ENCODE data around the gene PLSCR5. TPM values are rescaled to one million over a fixed set of nuclear protein-coding genes. Genes with fewer than 3 reads are reported as not detected.

PLSCR5 gene
- total RNA-seq, 1 donor from 2014 or later = not detected

DNA sequence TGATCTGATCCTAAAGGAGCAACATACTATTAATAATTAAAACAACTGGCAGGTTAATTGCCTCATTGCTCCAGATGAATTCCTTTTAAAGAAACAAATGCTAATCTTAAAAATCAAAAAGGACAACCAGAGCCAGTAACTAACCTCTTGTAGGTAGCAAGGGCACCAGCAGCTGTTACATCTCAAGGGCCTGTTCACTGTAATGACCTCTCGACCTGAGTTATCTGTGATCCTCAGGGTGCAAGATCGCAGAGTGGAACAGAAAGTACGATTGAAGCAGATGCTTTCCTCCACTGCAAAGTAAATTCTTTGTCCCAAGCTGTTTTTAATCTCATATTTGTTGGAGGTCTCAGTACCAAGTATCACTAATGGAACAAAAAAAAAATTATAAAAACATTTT lies 11.4 kb downstream of the PLSCR5 start:
- intact Hi-C loops (cut with micrococcal nuclease) = no loop called here
- DNase-seq = no peak
- ATAC-seq = no peak

DNA sequence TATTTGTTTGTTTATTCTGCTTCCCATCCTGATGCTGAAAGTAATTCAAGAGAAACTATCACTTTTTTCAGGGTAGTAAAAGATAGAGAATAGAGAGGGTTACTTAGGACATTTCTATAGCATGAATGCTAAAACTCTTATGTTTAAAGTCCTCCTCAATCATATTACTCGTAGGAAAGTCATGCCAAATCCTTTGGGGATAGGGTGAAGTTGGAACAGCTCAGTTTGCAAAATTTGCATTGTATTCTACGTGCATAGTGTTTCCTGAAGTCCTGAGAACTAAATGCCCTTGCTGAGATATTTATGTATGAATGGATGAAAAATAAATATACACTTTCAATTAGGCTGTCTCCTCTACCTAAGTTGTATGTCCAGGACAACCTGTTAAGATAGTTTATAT lies 14.6 kb downstream of the PLSCR5 start:
- intact Hi-C loops (cut with micrococcal nuclease) = no loop called here
- DNase-seq (no peak), ATAC-seq (no peak)

DNA sequence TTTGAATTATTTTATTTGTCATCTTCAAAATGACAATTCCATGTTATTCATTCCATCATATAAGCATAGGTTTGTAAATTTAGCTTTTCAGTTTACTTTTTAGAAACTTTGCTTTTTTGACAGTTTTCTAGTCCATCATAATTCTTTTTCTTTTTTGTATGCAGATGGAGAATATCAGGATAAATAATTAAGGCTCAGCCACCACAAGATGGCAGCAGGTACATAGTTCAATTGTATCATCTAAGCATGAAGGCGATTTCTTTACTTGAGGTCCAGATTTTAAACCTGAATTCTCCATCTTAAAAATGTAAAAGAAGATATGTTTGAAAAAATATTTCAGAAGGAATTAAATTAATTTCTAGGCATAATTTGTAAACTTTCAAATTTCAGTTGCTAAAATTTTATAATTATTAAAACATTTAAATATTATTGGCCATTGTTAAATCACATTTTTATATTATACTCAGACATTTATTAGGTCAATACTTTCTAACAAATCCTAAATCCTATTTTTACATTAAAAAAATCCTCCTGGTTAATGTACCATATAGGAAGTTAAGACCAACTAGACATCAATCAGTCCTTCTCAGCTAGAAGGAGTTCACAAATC lies 15.1 kb downstream of the PLSCR5 start:
- intact Hi-C loops (cut with micrococcal nuclease) = no loop called here
- ATAC-seq (no peak), DNase-seq (no peak)

DNA sequence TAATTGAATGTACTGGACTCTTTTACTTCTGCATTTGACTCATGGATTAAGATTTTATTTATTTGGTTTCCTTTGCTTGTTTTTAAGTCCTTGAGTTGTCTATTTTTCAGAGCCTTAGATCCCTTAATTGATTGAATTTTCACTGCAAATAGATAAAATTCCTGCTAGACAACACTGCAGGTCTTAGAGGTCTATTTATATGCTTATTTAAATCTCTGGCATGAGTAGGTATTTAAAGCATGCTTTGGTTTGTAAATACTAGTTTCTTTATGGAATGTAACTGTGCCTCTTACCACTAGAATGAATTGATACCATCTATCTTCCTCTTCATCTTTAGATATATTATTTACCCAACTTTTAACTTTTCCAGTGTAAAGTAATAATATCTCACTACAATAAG lies 20.0 kb downstream of the PLSCR5 start:
- DNase-seq = no peak
- intact Hi-C loops (cut with micrococcal nuclease) = no loop called here
- no peak for ATAC-seq

DNA sequence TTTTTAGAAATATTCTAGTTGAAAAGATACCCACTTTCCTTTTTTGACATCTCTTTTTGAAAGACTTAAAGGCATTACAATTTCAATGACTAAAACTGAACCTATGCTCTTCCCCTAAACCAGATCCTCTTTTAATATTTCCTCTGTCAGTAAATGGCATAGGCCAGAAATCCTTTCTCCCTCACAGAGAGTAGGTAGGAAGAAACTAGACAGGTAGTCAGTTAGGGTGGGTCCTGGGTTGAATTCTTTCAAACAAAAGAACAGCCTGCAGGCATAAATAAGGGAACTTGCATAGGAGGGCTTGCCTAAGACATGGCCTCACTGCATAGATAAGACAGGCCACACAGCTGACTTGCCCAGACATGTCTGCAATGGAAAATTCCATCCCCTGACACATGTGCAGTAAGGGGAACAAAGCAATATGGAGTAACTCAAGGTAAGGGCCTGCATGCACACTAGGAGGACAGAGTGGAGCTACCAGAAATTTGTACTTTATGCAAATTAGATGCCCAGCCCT lies 23.1 kb downstream of the PLSCR5 start:
- no peak for DNase-seq
- intact Hi-C loops (cut with micrococcal nuclease) = no loop called here
- ATAC-seq = no peak

DNA sequence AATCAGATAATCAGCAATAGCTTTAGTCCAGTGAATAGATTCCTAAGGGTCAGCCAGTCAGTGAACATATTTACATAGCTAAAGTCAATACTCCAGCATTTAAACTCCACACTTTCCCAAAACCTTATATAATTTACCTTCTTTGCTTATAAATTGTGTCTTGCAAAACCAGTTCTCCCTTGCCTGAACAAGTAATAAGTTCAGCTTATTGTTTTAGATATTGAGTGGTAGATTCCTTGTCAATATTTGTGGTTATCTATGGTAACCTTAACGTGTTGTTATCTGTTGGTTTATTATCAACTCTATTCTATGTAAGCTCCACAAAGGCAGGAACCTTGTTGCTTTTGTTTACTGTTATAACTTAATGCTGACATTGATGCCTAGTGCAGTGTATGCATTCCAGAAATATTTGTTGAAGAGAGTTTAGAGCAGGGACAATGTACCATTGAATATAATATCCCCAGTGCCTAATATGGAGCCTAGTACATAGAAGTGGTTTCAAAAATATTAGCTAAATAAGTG lies 24.0 kb downstream of the PLSCR5 start:
- ATAC-seq (no peak), DNase-seq (no peak)
- intact Hi-C loops (cut with micrococcal nuclease) = no loop called here

DNA sequence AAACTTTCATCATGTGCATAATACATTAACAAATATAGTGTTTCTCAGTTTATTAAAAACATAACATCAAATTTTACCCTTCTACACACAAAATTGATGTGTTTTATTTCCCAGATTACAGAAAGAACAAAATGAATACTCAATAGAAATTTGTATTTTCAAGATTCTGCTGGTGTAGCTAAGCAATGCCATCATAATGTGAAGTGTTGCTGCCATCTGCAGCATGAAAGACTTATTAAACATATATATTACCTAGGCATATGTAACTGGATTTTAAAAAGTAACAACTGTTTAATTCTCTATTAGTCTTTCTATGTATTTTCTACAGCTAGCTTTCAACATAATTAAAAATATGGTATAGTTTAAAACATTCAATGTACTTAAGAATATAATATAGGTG lies 27.5 kb downstream of the PLSCR5 start:
- DNase-seq (no peak), ATAC-seq (no peak)
- intact Hi-C loops (cut with micrococcal nuclease) = loop anchor here (5.0 to 10.0 kb wide), 2 partner anchors 243 to 355 kb away; no protein-coding TSS in a partner anchor

DNA sequence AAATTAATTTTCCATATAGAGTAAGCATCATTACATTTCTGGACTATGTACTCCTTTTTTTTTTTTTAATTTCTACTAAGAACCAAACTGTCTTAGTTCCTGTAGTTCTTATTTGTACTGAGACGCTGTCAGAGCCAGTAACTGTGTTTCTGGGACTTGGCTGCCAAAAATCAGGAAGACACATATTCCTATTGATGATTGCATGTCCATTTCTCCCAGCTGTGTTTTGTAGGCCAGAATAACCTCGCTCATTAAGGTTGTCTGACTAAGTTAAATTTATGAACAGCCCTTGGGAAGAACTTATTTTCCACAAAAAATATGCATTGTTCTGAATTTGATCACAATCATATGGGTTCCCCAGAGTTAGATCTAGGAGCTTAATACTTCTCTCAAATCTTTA lies 29.5 kb downstream of the PLSCR5 start:
- DNase-seq = no peak
- ATAC-seq = no peak
- intact Hi-C loops (cut with micrococcal nuclease) = loop anchor here (5.0 to 10.0 kb wide), 2 partner anchors 241 to 353 kb away; no protein-coding TSS in a partner anchor

DNA sequence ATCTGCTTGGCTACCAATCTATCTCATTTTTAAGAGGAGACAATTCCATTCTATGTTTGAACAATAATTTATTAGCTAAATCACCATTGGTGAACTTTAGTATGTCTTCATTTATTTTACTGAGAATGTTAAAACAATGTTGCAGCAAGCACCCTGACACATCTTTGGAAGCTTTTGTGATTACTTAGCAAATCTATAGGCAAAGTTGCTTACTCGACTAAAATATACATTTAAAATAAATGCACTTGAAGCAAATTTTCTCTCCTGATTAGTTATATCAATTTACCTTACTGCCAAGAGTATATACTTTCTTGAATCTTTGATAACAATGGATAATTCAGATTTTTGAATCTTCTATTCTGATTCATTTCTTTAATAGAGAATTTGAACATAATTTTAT lies 31.0 kb downstream of the PLSCR5 start:
- DNase-seq (no peak), ATAC-seq (no peak)
- intact Hi-C loops (cut with micrococcal nuclease) = loop anchor here (10.0 kb wide), 1 partner anchor 239 kb away; no protein-coding TSS in a partner anchor

DNA sequence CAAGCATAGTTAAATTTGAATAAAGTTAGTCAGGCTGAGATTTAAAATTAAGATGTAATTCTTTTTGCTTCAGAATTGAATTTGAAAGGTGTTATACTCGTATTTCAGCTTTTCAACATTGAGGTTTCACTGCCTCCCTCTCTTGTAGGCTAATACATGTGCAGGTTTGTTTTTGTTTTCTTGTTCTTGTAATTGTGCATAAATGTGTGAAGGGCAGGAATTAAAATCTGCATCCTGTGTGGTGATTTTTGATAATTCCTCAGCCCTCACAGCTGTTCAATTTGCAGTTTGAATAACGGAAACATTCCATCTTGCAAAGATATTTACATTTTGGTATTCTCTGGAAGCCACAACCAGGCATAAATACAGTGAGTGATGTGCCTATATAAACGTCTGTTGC lies 35.8 kb downstream of the PLSCR5 start:
- no peak for DNase-seq
- intact Hi-C loops (cut with micrococcal nuclease) = no loop called here
- no peak for ATAC-seq

DNA sequence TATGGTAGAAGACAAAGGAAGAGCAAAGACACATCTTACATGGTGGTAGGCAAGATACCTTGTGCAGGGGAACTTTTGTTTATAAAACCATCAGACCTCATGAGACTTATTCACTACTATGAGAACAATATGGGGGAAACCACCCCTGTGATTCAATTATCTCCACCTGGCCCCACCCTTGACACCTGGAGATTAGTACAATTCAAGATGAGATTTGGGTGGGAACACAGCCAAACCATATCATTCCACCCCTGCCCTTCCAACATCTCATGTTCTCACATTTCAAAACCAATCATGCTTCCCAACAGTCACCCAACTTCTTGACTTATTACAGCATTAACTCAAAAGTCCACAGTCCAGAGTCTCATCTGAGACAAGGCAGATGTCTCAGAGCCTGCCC lies 39.0 kb downstream of the PLSCR5 start:
- DNase-seq (no peak), ATAC-seq (no peak)
- intact Hi-C loops (cut with micrococcal nuclease) = no loop called here

DNA sequence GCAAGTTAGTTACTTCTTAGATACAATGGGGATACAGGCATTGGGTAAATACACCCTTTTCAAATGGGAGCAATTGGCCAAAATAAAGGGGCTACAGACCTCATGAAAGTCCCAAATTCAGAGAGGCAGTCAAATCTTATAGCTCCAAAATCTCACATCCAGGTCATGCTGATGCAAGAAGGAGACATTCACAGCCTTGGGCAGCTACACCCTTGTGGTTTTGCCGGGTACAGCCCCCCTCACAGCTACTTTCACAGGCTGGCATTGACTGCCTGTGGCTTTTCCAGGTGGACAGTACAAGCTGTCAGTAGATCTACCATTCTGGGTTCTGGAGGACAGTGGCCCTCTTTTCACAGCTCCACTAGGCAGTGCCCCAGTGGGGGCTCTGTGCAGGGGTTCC lies 43.3 kb downstream of the PLSCR5 start:
- intact Hi-C loops (cut with micrococcal nuclease) = no loop called here
- DNase-seq (no peak), ATAC-seq (no peak)

DNA sequence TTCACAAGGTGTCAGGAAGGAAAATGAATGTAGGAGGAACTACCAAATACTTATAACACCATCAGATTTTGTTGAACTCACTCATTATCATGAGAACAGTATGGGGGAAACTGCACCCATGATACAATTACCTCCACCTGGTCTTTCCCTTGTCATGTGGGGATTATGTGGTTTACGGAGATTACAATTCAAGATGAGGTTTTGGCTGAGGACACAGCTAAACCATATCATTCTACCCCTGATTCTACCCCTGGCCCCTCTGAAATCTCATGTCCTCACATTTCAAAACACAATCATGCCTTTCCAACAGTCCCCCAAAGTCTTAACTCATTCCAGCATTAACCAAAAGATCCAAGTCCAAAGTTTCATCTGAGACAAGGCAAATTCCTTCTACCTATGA lies 43.7 kb downstream of the PLSCR5 start:
- no peak for DNase-seq
- intact Hi-C loops (cut with micrococcal nuclease) = no loop called here

DNA sequence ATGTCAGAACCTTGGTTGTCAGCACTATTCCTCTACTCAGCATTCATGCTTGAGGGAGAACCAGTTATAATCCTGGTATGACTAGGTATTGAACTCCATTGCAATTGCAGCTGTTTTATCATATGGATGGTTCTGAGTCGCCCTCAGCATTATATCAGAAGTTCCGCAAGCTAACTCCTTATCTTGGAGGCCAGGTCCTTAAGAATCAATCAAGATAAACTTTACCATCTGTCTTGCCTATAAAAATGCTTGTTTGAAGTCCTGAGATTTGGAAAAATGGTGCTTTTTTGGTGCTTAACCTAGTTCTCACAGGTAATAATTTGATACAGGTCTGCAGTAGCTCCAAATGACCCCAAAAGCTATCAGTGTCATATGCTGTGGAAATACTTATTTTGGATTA lies 44.5 kb downstream of the PLSCR5 start:
- intact Hi-C loops (cut with micrococcal nuclease) = no loop called here
- no peak for ATAC-seq
- no peak for DNase-seq

More for the DNA sequence above, 43.7 kb downstream of the PLSCR5 start:
- no peak for ATAC-seq

DNA sequence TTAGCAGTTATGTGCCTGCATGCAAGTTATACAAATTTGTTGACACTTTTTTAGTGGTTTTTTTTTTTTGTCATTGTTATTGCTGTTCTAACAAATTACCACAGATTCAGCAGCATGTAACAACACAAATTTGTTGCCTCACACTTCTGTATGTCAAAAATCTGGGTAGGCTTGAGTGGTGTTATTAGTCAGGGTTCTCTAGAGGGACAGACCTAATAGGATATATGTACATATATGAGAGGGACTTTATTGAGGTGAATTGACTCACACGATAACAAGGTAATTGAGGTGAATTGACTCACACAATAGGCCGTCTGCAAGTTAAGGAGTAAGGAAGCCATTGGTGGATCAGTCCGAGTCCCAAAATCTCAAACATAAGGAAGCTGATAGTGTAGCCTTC lies 45.8 kb downstream of the PLSCR5 start:
- no peak for DNase-seq
- intact Hi-C loops (cut with micrococcal nuclease) = no loop called here
- ATAC-seq = no peak

DNA sequence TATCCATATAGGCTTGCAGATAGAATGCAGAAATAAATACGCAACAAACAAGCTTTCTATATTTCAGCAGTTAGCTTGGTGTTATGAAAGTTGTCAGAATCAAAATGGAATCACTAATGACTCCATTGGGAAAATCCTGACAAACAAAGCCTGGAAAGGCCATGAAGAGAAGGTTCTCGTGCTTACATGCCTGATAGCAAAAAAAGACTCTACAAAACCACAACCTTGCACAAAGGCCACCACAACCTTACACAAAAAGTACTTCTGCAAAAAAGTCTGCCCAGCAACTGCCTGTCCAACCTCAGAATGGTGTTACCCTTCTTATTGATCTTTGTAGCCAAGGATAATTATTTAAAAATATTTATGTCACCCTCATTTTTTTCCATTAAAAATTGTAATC lies 46.4 kb downstream of the PLSCR5 start:
- intact Hi-C loops (cut with micrococcal nuclease) = no loop called here
- DNase-seq (no peak), ATAC-seq (no peak)

DNA sequence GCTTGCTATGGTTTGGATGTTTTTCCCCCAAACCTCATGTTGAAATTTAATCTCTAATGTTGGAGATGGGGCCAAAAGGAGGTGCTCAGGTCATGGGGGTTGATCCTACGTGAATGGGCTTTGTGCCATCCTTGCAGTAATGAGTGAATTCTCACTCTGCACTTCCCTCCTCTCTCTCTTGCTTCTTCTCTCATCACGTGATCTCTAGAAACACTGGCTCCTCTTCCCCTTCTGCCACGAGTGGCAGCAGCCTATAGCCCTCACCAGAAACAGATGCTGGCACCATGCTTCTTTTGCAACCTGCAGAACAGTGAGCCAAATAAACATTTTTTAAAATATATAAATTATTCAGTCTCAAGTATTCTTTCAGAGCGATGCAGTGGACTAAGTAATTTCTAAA lies 47.4 kb downstream of the PLSCR5 start:
- ATAC-seq = no peak
- no peak for DNase-seq
- intact Hi-C loops (cut with micrococcal nuclease) = no loop called here

DNA sequence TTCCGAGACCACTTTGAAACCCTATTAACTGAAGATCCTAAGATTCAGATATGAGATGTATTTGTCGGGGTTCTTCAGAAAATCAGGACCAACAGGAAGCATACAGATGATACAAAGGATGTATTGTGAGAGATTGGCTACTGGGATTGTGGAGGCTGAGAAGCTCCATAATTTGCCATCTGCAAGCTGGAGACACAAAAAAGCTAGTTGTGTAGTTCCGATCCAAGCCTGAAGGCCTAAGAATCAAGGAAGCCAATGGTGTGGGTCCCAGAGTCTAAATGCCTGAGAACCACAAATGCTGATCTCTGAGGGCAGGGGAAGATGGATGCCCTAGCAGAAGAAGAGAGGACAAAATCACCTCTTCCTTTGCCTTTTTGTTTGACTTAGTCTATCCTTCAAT lies 49.8 kb downstream of the PLSCR5 start:
- intact Hi-C loops (cut with micrococcal nuclease) = no loop called here
- no peak for ATAC-seq
- no peak for DNase-seq

DNA sequence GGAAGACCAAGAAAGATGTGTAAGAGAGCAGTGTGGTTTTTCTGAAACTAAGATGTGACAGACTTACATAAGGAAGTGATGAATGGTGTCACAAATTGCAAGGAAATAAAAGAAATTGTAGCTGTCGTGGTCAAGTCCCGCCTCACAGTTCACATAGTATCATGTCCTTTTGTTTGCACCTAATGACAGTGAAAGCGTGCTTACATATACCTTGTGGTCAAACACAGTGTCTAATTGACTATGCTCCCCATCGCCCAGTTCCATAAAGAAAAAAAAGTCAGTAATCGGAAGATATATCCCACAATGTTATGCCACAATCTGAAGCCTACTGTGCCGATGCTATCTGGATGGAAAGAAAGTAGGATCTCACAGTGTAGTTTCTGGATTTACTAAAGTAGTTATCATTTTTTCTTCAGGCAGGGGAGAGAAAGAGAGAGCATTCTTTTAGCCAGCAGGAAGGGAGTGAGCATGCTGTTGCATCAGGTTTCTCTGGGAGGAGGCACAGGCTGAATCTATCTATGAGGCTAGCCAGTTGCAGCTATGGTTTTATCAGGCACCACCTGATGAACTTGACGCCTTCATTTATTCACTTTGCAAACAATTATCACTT lies 50.9 kb downstream of the PLSCR5 start:
- ATAC-seq = no peak
- no peak for DNase-seq
- intact Hi-C loops (cut with micrococcal nuclease) = no loop called here

DNA sequence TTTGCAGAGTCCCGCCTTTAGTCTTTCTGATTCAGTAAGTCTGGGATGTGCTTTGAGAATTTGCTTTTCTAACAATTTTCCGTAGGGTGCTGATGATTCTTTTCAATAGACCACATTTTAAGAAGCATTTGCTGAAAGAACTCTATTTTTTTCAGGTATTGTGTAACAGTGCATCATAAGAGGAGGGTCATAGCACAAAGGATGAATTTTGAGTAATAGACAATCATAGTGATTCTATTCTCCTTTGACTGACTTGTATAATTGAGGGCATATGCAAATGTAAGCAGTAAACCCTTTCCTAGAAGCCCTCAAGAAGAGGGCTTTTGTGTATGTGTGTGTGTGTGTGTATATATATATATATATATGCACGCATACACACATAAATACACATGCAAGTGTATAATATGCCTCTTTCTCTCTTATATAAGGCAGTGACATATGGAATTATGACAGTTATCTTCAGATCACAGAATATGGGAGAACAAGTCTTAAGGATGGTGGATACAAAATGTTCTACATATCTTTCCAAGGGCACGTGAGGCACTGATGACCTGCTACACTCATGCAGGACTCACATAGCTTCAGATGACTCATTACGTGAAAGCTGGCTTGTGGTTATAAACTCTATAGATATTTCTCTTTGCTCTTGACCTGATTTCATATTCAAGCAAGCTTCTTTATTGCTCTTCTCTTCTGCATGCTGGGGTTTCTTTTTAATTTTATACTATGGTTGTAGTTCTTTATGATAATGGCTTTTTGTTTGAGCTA lies 54.2 kb downstream of the PLSCR5 start:
- no peak for ATAC-seq
- intact Hi-C loops (cut with micrococcal nuclease) = no loop called here

More for the DNA sequence above, 54.2 kb downstream of the PLSCR5 start:
- DNase-seq = no peak

Data from left ventricle myocardium superior (tissue), 1 donor.